ENCODE measurements around the gene MAD1L1. TPM values are rescaled to one million over a fixed set of nuclear protein-coding genes. Genes with fewer than 3 reads are reported as not detected.

Gene MAD1L1
- total and polyA plus RNA-seq, 2 of the 13 experiments (the other 11 are each of a cell fraction or from before 2014, with no cell fraction given): 17.4 to 64.7 TPM

- TF ChIP-seq CHD2 (IDR thresholded peaks at IDR 0.05; ENCODE audit: low read depth, low read length) (no peak), IKZF5 (CRISPR knock-in tag; IDR thresholded peaks at IDR 0.05) (no peak), TAF1 (CRISPR knock-in tag; IDR thresholded peaks at IDR 0.05) (no peak), DNMT1 (CRISPR knock-in tag; IDR thresholded peaks at IDR 0.05) (no peak), UBTF (CRISPR knock-in tag; IDR thresholded peaks at IDR 0.05) (no peak), ZNF282 (IDR thresholded peaks at IDR 0.05; ENCODE audit: partially characterized antibody) (no peak), ZBTB39 (CRISPR knock-in tag; IDR thresholded peaks at IDR 0.05) (no peak)
- no peak for ATAC-seq
- Histone ChIP-seq H3K36me3 (replicated peaks in 1 of 2; ENCODE audit: control insufficient read depth in 1 of 2, insufficient read depth in 2 of 2, low read length in 2 of 2) (peaks cover 38 to 63% of the 10 kb centered on the region in 2 experiments; a peak in 4 of 5 replicates), H4K20me1 (ENCODE audit: insufficient read depth, low read length) (no peaks in the 10 kb centered on the region), H3K79me2 (ENCODE audit: insufficient read depth, low read length) (peaks cover 7% of the 10 kb centered on the region), H3K27me3 (ENCODE audit: control insufficient read depth in 1 of 2, insufficient read depth in 2 of 2, low read length in 2 of 2) (no peaks in the 10 kb centered on the region), H3K4me1 (ENCODE audit: insufficient read depth, low read length) (0 out of 2 replicates have a peak, but pooled peaks cover 5% of the 10 kb centered on the region), H2AFZ (ENCODE audit: low read length) (no peak overlapping the region), H3K9ac (ENCODE audit: insufficient read depth, low read depth, low read length) (no peak overlapping the region), H3K27ac (ENCODE audit: extremely low read length, insufficient read depth, low read length) (no peak overlapping the region), H3K4me3 (replicated peaks in 1 of 3; ENCODE audit: insufficient read depth in 1 of 3, low read depth in 2 of 3, low read length in 3 of 3) (no peak overlapping the region), H3K9me3 (ENCODE audit: low read length) (peaks cover 8% of the 10 kb centered on the region), H3K4me2 (ENCODE audit: low read depth, low read length) (no peak overlapping the region)
- intact Hi-C loops (cut with micrococcal nuclease; ENCODE audit: unreplicated experiment) (loop anchor here (5.0 kb wide), 1 partner anchor 92 kb away; no protein-coding TSS in a partner anchor), in situ Hi-C loops (cut with HindIII; ENCODE audit: extremely low pct_ligation_motif_present, low pct_unique_long_range_greater_than_20kb) (no loop called here)
- BruUV-seq (replicated peaks): no TSS peak
- ChIA-PET POLR2A (no interaction called here), CTCF (ENCODE audit: low intra/inter-chr PET ratio, low total read pairs) (no interaction called here)
- FAIRE-seq: no peak
- DNase-seq (ENCODE audit: low spot score): no peak
- 100% methylated on average over 10 of the region's 16 CpGs for WGBS (ENCODE audit: low lambda C conversion rate)
Observed at GRCh38 chr7:2199528-2199927, 33.2 kb downstream of the MAD1L1 start.

Measured in HepG2 (cell line).